Ovary (tissue), 3 donors: ENCODE measurements around the gene MICU2.

ENCODE experiments used
- CTCF ChIP-seq, 3 donors: fragments of 450-650 bp in 2 of 3; fragments of 200-600 bp in 1 of 3; IDR thresholded peaks; one replicate each; pipeline versions ENCODE4 v1.5.1 to v1.8.0; 2016 to 2022; ENCODE audit warnings: antibody characterized with exemption in 3 of 3, mild to moderate bottlenecking in 1 of 3
- EP300 ChIP-seq: sonication (generic); formaldehyde crosslinking; IDR thresholded peaks from one replicate; pipeline ENCODE4 v1.6.1; 2017; ENCODE audit warnings: antibody characterized with exemption
- donor health status: DM: no; HTN: no; CAD: no.

GRCh38 chr13:21534760-21535159, 69.2 kb downstream of the MICU2 start:
- no peak for TF ChIP-seq CTCF (IDR thresholded peaks at IDR 0.05)
- TF ChIP-seq EP300 = no peak
